GM19023 (cell line): ENCODE measurements around the gene ZBTB21.
"Not testable (repeated sequence)": the region's sequence is repeated elsewhere in the genome, so short reads cannot be mapped to it uniquely, and the experiment has no call there.

Source experiments
- ATAC-seq: cut with Tn5 transposase; IDR thresholded peaks from one replicate; pipeline ENCODE4 v1.9.1; 2021; ENCODE audit warnings: mild to moderate bottlenecking, moderate library complexity; ENCODE audit not compliant: unreplicated experiment

The ZBTB21 gene

GRCh38 chr21:41971891-41972290, 38.3 kb downstream of the ZBTB21 start:
- ATAC-seq, result no peak

- no peak for ATAC-seq
These were observed 39.2 kb downstream of the ZBTB21 start for GRCh38 chr21:41970751-41971653.

- no peak for ATAC-seq
These were observed 40.1 kb downstream of the ZBTB21 start for GRCh38 chr21:41970106-41970391.

- no peak for ATAC-seq
These were observed 42.5 kb downstream of the ZBTB21 start for GRCh38 chr21:41967708-41968107.

- no peak for ATAC-seq
These were observed 43.1 kb downstream of the ZBTB21 start for GRCh38 chr21:41966872-41967621.

- no peak for ATAC-seq
These were observed 43.9 kb downstream of the ZBTB21 start for GRCh38 chr21:41966041-41966833.

GRCh38 chr21:41965461-41966013, 44.6 kb downstream of the ZBTB21 start:
- ATAC-seq, result no peak

- ATAC-seq, result no peak
These were observed 45.1 kb downstream of the ZBTB21 start for GRCh38 chr21:41965045-41965444.

GRCh38 chr21:41964171-41964570, 46.0 kb downstream of the ZBTB21 start:
- ATAC-seq, result no peak

GRCh38 chr21:41962425-41962966, 47.7 kb downstream of the ZBTB21 start:
- no peak for ATAC-seq

- no peak for ATAC-seq
These were observed 48.4 kb downstream of the ZBTB21 start for GRCh38 chr21:41961753-41962152.

- no peak for ATAC-seq
These were observed 48.9 kb downstream of the ZBTB21 start for GRCh38 chr21:41961282-41961701.

- no peak for ATAC-seq
These were observed 49.8 kb downstream of the ZBTB21 start for GRCh38 chr21:41960386-41960785.

GRCh38 chr21:41959697-41960096, 50.5 kb downstream of the ZBTB21 start:
- ATAC-seq, result not testable (repeated sequence)

GRCh38 chr21:41958886-41959563, 51.1 kb downstream of the ZBTB21 start:
- ATAC-seq, result no peak

GRCh38 chr21:41957991-41958766, 52.0 kb downstream of the ZBTB21 start:
- no peak for ATAC-seq

GRCh38 chr21:41956926-41957729, 53.0 kb downstream of the ZBTB21 start:
- no peak for ATAC-seq

GRCh38 chr21:41955516-41955915, 54.6 kb downstream of the ZBTB21 start:
- no peak for ATAC-seq
